ENCODE data around the gene OLFM1.

OLFM1 gene

DNA sequence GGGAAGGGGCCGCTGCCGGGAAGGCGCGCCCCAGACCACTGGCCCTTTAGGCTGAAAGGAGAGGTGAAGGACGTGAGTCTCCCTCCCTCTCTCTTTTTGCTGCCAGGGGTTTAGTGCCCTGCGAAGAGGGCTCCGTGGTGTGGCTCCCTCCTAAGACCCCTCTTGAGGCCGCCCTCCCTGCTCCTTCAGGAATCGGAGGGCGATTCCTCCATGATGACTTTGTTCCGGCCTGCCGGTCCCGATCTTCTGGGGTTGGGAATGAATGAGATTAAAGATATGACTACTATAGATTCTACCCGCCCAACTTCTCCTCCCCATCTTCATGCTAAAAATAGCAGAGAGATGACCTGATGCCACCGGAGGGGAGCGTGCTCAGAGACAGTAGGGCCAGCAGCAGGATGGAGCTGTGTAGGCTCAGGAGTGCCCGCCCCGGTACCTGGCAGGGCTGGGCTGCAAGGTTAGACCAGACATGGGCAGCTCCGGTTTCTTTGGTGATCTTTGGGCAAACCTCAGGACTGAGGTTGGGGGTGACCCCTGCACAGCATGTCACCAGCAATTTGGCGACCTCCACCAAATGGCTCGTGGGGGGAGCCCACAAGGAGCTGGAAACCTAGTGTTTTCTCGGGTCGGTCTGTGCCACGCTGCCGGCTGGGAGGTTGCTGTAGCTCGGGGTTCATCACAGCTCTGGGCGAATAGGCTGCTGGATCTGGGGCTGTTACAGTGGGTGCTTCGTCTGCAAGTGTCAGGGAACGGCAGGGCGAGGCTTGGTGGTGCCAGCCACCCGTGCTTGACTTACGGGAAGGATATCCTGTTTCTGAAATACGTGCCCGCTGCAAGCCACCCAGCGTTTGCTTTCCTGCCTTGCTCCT lies 1.7 kb downstream of the OLFM1 start:
- 54 to 58% methylated on average over 35 of the region's 35 CpGs for WGBS, 2 experiments
- Histone ChIP-seq H3K4me1 (ENCODE audit: control insufficient read depth, insufficient read depth, low read length) (peaks cover 23% of the 10 kb centered on the region), H3K4me3 (ENCODE audit: insufficient read depth, low read depth, low read length) (no peak overlapping the region), H3K36me3 (ENCODE audit: control insufficient read depth, insufficient read depth, low read length) (no peaks in the 10 kb centered on the region), H3K27me3 (ENCODE audit: control insufficient read depth, insufficient read depth, low read length, poor library complexity, severe bottlenecking) (peaks cover 47% of the 10 kb centered on the region), H3K27ac (ENCODE audit: insufficient read depth, low read depth, low read length, poor library complexity, severe bottlenecking) (no peak overlapping the region), H3K9me3 (ENCODE audit: control insufficient read depth, low read length) (no peaks in the 10 kb centered on the region)

DNA sequence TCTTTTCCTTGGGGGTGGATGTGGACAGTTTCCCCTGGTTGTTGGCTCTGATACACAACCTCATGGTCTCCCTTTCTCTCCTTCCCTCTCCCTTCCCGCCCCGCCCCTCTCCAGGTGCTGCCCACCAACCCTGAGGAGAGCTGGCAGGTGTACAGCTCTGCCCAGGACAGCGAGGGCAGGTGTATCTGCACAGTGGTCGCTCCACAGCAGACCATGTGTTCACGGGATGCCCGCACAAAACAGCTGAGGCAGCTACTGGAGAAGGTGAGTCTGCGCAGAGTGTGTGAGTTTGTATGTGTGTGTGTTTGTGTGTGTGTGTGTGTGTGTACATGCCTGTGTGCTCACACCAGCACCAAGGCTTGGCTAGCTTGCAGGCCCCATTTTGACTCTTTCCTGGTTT lies 2.6 kb downstream of the OLFM1 start:
- no peak overlapping the region for H3K27ac ChIP-seq (ENCODE audit: insufficient read depth, low read depth, low read length, poor library complexity, severe bottlenecking)
- 92 to 94% methylated on average over 7 of the region's 7 CpGs for WGBS, 2 experiments
- peaks cover 47% of the 10 kb centered on the region for H3K27me3 ChIP-seq (ENCODE audit: control insufficient read depth, insufficient read depth, low read length, poor library complexity, severe bottlenecking)
- peaks cover 23% of the 10 kb centered on the region for H3K4me1 ChIP-seq (ENCODE audit: control insufficient read depth, insufficient read depth, low read length)
- H3K4me3 ChIP-seq (ENCODE audit: insufficient read depth, low read depth, low read length), result no peak overlapping the region
- H3K36me3 ChIP-seq (ENCODE audit: control insufficient read depth, insufficient read depth, low read length), result no peaks in the 10 kb centered on the region
- no peaks in the 10 kb centered on the region for H3K9me3 ChIP-seq (ENCODE audit: control insufficient read depth, low read length)

DNA sequence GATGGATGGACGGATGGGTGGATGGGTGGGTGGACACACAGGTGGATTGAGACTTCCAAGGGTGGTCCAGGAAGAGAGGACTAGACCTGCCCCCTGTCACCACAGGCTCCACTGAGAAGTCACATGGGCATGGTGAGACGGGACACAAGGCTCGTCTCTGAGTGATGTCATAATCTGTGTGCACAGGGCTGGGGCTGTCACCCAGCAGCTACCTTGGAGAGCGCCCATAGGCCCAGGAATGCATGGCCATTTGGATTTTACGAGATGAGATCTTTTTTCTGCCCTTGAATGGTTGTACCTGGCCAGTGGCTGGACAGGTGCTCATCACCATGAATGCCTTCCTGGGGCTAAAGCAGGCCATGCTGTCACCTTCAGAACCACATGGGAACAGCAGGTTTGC lies 3.1 kb downstream of the OLFM1 start:
- no peaks in the 10 kb centered on the region for H3K36me3 ChIP-seq (ENCODE audit: control insufficient read depth, insufficient read depth, low read length)
- peaks cover 46% of the 10 kb centered on the region for H3K27me3 ChIP-seq (ENCODE audit: control insufficient read depth, insufficient read depth, low read length, poor library complexity, severe bottlenecking)
- WGBS, 2 experiments, result 84 to 88% methylated on average over 5 of the region's 5 CpGs
- peaks cover 21% of the 10 kb centered on the region for H3K4me1 ChIP-seq (ENCODE audit: control insufficient read depth, insufficient read depth, low read length)
- H3K9me3 ChIP-seq (ENCODE audit: control insufficient read depth, low read length), result no peaks in the 10 kb centered on the region
- no peak overlapping the region for H3K4me3 ChIP-seq (ENCODE audit: insufficient read depth, low read depth, low read length)
- H3K27ac ChIP-seq (ENCODE audit: insufficient read depth, low read depth, low read length, poor library complexity, severe bottlenecking), result no peak overlapping the region

DNA sequence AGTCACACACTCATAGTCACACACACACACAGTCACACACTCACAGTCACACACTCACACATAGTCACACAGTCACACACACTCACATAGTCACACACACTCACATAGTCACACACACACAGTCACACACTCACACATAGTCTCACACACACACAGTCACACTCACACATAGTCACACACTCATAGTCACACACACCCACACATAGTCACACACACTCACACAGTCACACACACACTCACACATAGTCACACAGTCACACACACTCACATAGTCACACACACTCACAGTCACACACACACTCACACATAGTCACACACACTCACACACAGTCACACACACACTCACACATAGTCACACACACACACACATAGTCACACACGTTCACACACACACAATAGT lies 4.1 kb downstream of the OLFM1 start:
- Histone ChIP-seq H3K4me1 (ENCODE audit: control insufficient read depth, insufficient read depth, low read length) (peaks cover 12% of the 10 kb centered on the region), H3K27ac (ENCODE audit: insufficient read depth, low read depth, low read length, poor library complexity, severe bottlenecking) (no peak overlapping the region), H3K27me3 (ENCODE audit: control insufficient read depth, insufficient read depth, low read length, poor library complexity, severe bottlenecking) (peaks cover 36% of the 10 kb centered on the region), H3K9me3 (ENCODE audit: control insufficient read depth, low read length) (no peaks in the 10 kb centered on the region), H3K4me3 (ENCODE audit: insufficient read depth, low read depth, low read length) (no peak overlapping the region), H3K36me3 (ENCODE audit: control insufficient read depth, insufficient read depth, low read length) (no peaks in the 10 kb centered on the region)
- 83 to 94% methylated on average over 1 of the region's 1 CpG for WGBS, 2 experiments

DNA sequence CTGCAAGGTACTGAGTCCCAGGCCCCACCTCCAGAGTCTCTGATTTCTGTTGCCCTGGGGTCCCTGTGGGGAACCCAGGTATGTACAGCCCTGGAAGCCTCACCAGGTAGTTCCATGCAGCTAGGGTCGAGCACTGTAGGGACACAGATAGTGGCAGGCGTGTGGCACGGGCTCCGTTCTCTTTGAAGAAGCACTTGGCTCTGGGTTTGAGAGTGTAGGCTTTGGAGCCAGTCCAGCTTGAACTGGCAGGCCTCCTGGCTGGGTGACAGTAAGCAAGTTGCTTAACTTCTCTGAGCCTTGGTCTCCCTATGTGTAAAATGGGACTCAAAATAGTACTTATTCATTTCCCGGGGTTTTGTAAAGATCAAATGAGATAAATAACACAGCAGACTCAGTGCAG lies 5.6 kb downstream of the OLFM1 start:
- H3K36me3 ChIP-seq (ENCODE audit: control insufficient read depth, insufficient read depth, low read length), result no peaks in the 10 kb centered on the region
- H3K27ac ChIP-seq (ENCODE audit: insufficient read depth, low read depth, low read length, poor library complexity, severe bottlenecking), result no peak overlapping the region
- H3K27me3 ChIP-seq (ENCODE audit: control insufficient read depth, insufficient read depth, low read length, poor library complexity, severe bottlenecking), result peaks cover 23% of the 10 kb centered on the region
- H3K4me3 ChIP-seq (ENCODE audit: insufficient read depth, low read depth, low read length), result no peak overlapping the region
- H3K4me1 ChIP-seq (ENCODE audit: control insufficient read depth, insufficient read depth, low read length), result peaks cover 6% of the 10 kb centered on the region
- no peaks in the 10 kb centered on the region for H3K9me3 ChIP-seq (ENCODE audit: control insufficient read depth, low read length)
- WGBS, 2 experiments, result 87 to 89% methylated on average over 5 of the region's 5 CpGs

DNA sequence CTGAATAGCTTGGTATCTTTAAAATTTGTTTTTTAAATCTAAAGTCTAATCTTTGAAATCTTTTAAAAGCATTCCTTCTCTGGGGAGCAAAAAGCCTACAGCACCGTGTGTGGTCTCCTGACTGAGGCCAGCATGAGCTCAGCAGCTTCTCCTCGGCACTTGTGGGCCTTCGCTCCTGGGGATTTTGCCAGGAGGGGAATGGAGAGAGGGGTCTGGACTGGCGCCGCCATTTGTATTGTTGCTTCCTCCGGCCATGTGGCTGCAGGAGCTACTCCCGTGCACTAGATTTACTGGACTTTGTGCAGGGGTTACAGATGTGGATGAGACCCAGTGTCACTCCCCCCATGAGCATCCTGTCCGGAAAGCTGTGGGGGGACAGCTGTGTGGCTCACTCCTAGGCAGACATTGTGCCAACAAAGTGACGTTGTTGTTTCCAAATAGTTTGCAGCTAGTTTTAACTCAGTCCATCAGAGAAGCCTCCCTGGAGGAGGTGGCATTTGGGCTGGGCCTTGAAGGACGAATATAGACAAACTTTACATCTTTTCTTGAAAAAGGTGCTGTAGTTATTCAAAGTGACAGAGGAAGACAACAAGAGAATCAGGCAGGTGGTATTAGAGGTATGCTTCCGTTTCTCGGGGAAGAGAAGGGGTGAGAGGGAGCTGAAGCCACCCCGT lies 6.6 kb downstream of the OLFM1 start:
- WGBS, 2 experiments, result 85 to 86% methylated on average over 13 of the region's 13 CpGs
- no peaks in the 10 kb centered on the region for H3K4me1 ChIP-seq (ENCODE audit: control insufficient read depth, insufficient read depth, low read length)
- H3K4me3 ChIP-seq (ENCODE audit: insufficient read depth, low read depth, low read length), result no peak overlapping the region
- no peak overlapping the region for H3K27ac ChIP-seq (ENCODE audit: insufficient read depth, low read depth, low read length, poor library complexity, severe bottlenecking)
- peaks cover 14% of the 10 kb centered on the region for H3K27me3 ChIP-seq (ENCODE audit: control insufficient read depth, insufficient read depth, low read length, poor library complexity, severe bottlenecking)
- H3K9me3 ChIP-seq (ENCODE audit: control insufficient read depth, low read length), result no peaks in the 10 kb centered on the region
- no peaks in the 10 kb centered on the region for H3K36me3 ChIP-seq (ENCODE audit: control insufficient read depth, insufficient read depth, low read length)

DNA sequence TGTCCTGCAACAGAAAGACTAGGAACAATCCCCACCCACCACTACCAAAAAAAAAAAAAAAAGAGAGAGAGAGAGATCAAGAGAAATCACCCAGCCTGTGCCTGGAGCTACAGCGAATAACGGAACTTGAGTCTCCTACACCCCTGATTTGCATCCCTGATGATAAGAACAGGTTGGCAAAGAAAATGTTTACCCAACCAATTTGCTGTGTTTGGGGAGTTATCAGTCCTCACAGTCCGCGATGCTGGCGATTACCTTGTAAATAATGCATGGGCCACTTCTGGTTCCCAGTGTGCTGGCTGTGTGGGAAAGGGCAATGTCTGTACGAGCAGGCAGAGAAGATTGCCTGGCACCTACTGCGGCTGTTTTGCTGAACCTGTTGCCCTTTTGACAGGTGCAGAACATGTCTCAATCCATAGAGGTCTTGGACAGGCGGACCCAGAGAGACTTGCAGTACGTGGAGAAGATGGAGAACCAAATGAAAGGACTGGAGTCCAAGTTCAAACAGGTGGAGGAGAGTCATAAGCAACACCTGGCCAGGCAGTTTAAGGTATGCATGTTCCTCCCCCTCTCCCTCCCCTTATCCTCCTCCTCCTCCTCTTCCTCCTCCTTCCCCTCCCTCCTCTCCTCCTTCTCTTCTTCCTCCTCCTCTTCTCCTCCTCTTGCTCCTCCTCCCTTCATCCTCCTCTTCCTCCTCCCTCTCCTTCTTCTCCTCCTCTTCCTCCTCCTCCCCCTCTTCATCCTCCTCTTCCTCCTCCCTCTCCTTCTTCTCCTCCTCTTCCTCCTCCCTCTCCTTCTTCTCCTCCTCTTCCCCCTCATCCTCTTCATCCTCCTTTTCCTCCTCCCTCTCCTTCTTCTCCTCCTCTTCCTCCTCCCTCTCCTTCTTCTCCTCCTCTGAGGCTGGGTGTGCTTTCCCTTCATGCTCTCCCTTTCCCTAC lies 8.3 kb downstream of the OLFM1 start:
- no peaks in the 10 kb centered on the region for H3K36me3 ChIP-seq (ENCODE audit: control insufficient read depth, insufficient read depth, low read length)
- no peaks in the 10 kb centered on the region for H3K9me3 ChIP-seq (ENCODE audit: control insufficient read depth, low read length)
- no peaks in the 10 kb centered on the region for H3K27me3 ChIP-seq (ENCODE audit: control insufficient read depth, insufficient read depth, low read length, poor library complexity, severe bottlenecking)
- no peak overlapping the region for H3K27ac ChIP-seq (ENCODE audit: insufficient read depth, low read depth, low read length, poor library complexity, severe bottlenecking)
- H3K4me1 ChIP-seq (ENCODE audit: control insufficient read depth, insufficient read depth, low read length), result no peaks in the 10 kb centered on the region
- no peak overlapping the region for H3K4me3 ChIP-seq (ENCODE audit: insufficient read depth, low read depth, low read length)
- WGBS, 2 experiments, result 90 to 94% methylated on average over 9 of the region's 9 CpGs

DNA sequence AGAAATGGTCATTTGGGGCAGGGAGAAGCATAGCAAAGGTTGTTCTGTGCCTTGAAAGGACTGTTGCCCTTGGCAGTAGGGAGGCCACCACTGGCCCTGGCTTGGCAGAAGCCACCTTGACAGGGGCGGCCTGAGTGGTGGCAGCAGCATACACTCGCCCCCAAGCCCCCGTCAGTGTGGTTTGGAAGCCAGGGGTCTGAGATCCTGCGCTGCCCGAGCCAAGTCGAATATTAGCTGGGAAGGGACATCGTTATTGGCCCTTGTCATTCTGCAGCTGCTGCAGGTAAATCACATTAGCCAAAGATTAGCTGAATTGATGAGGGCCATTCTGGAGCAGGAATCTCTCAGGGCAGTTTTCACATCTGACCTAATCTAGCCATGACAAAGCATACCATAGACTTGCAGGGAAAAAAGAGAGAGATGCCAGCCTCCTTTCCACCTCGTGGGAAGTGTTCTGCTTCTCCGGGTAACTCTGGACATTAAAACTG lies 9.0 kb downstream of the OLFM1 start:
- Histone ChIP-seq H3K27me3 (ENCODE audit: control insufficient read depth, insufficient read depth, low read length, poor library complexity, severe bottlenecking) (no peaks in the 10 kb centered on the region), H3K4me1 (ENCODE audit: control insufficient read depth, insufficient read depth, low read length) (no peaks in the 10 kb centered on the region), H3K4me3 (ENCODE audit: insufficient read depth, low read depth, low read length) (no peak overlapping the region), H3K36me3 (ENCODE audit: control insufficient read depth, insufficient read depth, low read length) (no peaks in the 10 kb centered on the region), H3K27ac (ENCODE audit: insufficient read depth, low read depth, low read length, poor library complexity, severe bottlenecking) (no peak overlapping the region), H3K9me3 (ENCODE audit: control insufficient read depth, low read length) (no peaks in the 10 kb centered on the region)
- WGBS, 2 experiments, result 93 to 96% methylated on average over 9 of the region's 9 CpGs

DNA sequence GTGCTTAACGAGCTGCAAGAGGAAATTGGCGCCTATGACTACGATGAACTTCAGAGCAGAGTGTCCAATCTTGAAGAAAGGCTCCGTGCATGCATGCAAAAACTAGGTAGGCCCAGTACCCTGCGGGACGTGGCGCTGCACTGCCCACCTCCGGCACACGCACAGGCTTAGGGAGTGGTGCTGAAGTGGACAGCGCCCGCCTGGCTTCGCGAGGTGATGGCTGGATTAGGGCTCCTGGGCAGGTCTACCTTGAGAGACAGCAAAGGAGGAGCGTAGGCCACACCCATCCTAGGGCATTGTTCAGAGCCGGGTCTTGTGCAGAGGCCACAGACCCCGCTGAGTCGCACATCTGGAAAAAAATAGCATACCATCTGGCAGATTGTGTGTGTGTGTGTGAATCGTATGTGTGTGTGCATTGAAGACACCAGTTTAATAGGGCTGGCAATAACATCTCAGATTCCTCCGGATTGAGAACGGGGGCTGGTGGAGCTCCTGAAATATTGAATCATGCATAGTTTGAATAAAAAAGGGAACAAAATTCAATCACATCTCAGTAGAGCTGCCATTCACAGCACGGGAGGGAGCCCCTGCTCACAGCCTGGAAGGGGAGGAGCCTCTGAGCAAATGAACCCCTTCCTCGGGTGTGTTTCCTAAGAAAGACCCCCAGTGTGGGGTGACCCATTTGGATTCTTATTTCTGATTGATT lies 11.1 kb downstream of the OLFM1 start:
- no peak overlapping the region for H3K4me3 ChIP-seq (ENCODE audit: insufficient read depth, low read depth, low read length)
- no peaks in the 10 kb centered on the region for H3K9me3 ChIP-seq (ENCODE audit: control insufficient read depth, low read length)
- no peaks in the 10 kb centered on the region for H3K36me3 ChIP-seq (ENCODE audit: control insufficient read depth, insufficient read depth, low read length)
- no peaks in the 10 kb centered on the region for H3K4me1 ChIP-seq (ENCODE audit: control insufficient read depth, insufficient read depth, low read length)
- no peak overlapping the region for H3K27ac ChIP-seq (ENCODE audit: insufficient read depth, low read depth, low read length, poor library complexity, severe bottlenecking)
- 77 to 78% methylated on average over 22 of the region's 22 CpGs for WGBS, 2 experiments
- no peaks in the 10 kb centered on the region for H3K27me3 ChIP-seq (ENCODE audit: control insufficient read depth, insufficient read depth, low read length, poor library complexity, severe bottlenecking)

Measured in ectodermal cell (in vitro differentiated cells).